ENCODE measurements around the gene NFKB2.

GRCh38 chr10:102411341-102412255 is 16.1 kb downstream of the NFKB2 start:
- TF ChIP-seq CTCF (IDR thresholded peaks at IDR 0.05) (no peak), POLR2A (IDR thresholded peaks at IDR 0.05) (no peak)
